CD14-positive monocyte (primary cell): ENCODE results near the gene AASDHPPT. TPM values are rescaled to one million over a fixed set of nuclear protein-coding genes. Genes with fewer than 3 reads are reported as not detected.

Experiments
- DNase-seq, 3 donors: peaks; one replicate each; pipeline ENCODE4 v3.0.0-alpha.2; 2011 to 2022
- H2AFZ ChIP-seq: 2 replicates; pipeline ENCODE4 v1.6.0; 2012; ENCODE audit warnings: mild to moderate bottlenecking, low read depth, low read length, inconsistent platforms; ENCODE audit not compliant: insufficient read depth, poor library complexity, severe bottlenecking
- H3K27ac ChIP-seq, 2 donors: 1 replicate in 1 of 2; 2 replicates in 1 of 2; pipeline ENCODE4 v1.5.1; 2012 to 2013; ENCODE audit warnings: low read length in 2 of 2, control low read depth in 1 of 2, inconsistent platforms in 1 of 2, low read depth in 1 of 2, mild to moderate bottlenecking in 1 of 2
- H3K27me3 ChIP-seq, 2 donors: one replicate each; pipeline versions ENCODE4 v1.6.0 to v1.6.1; 2011 to 2013; ENCODE audit warnings: low read length in 2 of 2; ENCODE audit not compliant: control insufficient read depth in 2 of 2, insufficient read depth in 2 of 2
- H3K36me3 ChIP-seq, 2 donors: replicated peaks in 1 of 2; 1 replicate in 1 of 2; 2 replicates in 1 of 2; pipeline versions ENCODE4 v1.5.1 to v1.6.1; 2012 to 2013; ENCODE audit warnings: low read length in 2 of 2, control low read depth in 1 of 2, inconsistent platforms in 1 of 2, mild to moderate bottlenecking in 1 of 2; ENCODE audit not compliant: insufficient read depth in 2 of 2, control insufficient read depth in 1 of 2
- H3K4me1 ChIP-seq, 2 donors: 1 replicate in 1 of 2; 2 replicates in 1 of 2; pipeline versions ENCODE4 v1.5.1 to v1.6.1; 2012 to 2013; ENCODE audit warnings: low read length in 2 of 2, control low read depth in 1 of 2, inconsistent platforms in 1 of 2, mild to moderate bottlenecking in 1 of 2, moderate library complexity in 1 of 2; ENCODE audit not compliant: insufficient read depth in 2 of 2, control insufficient read depth in 1 of 2
- H3K4me2 ChIP-seq: replicated peaks from 2 replicates; pipeline ENCODE3; 2012; ENCODE audit warnings: low read length, moderate library complexity, mild to moderate bottlenecking; ENCODE audit not compliant: poor library complexity, severe bottlenecking; ENCODE audit errors: extremely low read depth
- H3K4me3 ChIP-seq, 3 experiments: fragments of 200-600 bp in 1 of 3; sonication (generic) in 1 of 3; replicated peaks in 1 of 3; 1 replicate in 2 of 3; 2 replicates in 1 of 3; pipeline ENCODE4 v1.5.1; 2011 to 2013; ENCODE audit warnings: low read length in 3 of 3, mild to moderate bottlenecking in 3 of 3, control low read depth in 2 of 3, low read depth in 2 of 3, inconsistent platforms in 1 of 3, moderate library complexity in 1 of 3
- H3K79me2 ChIP-seq: 2 replicates; pipeline ENCODE4 v1.6.0; 2012; ENCODE audit warnings: mild to moderate bottlenecking, control low read depth, inconsistent platforms, low read length, moderate library complexity; ENCODE audit not compliant: insufficient read depth
- H3K9ac ChIP-seq: 2 replicates; pipeline ENCODE4 v1.6.0; 2017; ENCODE audit warnings: low read length, mild to moderate bottlenecking; ENCODE audit not compliant: insufficient read depth, poor library complexity, severe bottlenecking
- H3K9me3 ChIP-seq, 2 donors: replicated peaks in 1 of 2; 1 replicate in 1 of 2; 2 replicates in 1 of 2; pipeline versions ENCODE4 v1.5.1 to v1.6.1; 2012 to 2013; ENCODE audit warnings: low read length in 2 of 2, control low read depth in 1 of 2; ENCODE audit not compliant: control insufficient read depth in 1 of 2, insufficient read depth in 1 of 2
- H4K20me1 ChIP-seq: 2 replicates; pipeline ENCODE4 v1.6.0; 2012; ENCODE audit warnings: mild to moderate bottlenecking, low read length, control low read depth, moderate library complexity; ENCODE audit not compliant: insufficient read depth
- H3K27ac Mint-ChIP-seq, 7 donors: one replicate each; pipeline ENCODE4 v1.8.0; 2020; ENCODE audit warnings: mild to moderate bottlenecking in 7 of 7, mixed read lengths in 7 of 7, moderate library complexity in 6 of 7, inconsistent platforms in 2 of 7
- H3K27me3 Mint-ChIP-seq, 3 donors: one replicate each; pipeline ENCODE4 v1.8.0; 2021 to 2022; ENCODE audit warnings: low read depth in 3 of 3, mild to moderate bottlenecking in 3 of 3, mixed read lengths in 3 of 3, moderate library complexity in 3 of 3, inconsistent platforms in 1 of 3
- H3K36me3 Mint-ChIP-seq, 2 donors: one replicate each; pipeline ENCODE4 v1.8.0; 2020; ENCODE audit warnings: mixed read lengths in 2 of 2, inconsistent platforms in 1 of 2, mild to moderate bottlenecking in 1 of 2
- H3K4me1 Mint-ChIP-seq: one replicate; pipeline ENCODE4 v1.8.0; 2020; ENCODE audit warnings: mild to moderate bottlenecking, mixed read lengths
- H3K4me3 Mint-ChIP-seq, 2 donors: one replicate each; pipeline ENCODE4 v1.8.0; 2020; ENCODE audit warnings: mild to moderate bottlenecking in 2 of 2, mixed read lengths in 2 of 2, moderate library complexity in 1 of 2
- H3K9me3 Mint-ChIP-seq, 7 donors: one replicate each; pipeline ENCODE4 v1.8.0; 2020 to 2022; ENCODE audit warnings: mixed read lengths in 7 of 7, mild to moderate bottlenecking in 6 of 7, moderate library complexity in 6 of 7, inconsistent platforms in 2 of 7
- WGBS: methylation state at CpG from one replicate; pipeline ENCODE4 v1.1.5; 2013; ENCODE audit warnings: missing lambda C conversion rate; ENCODE audit not compliant: insufficient coverage; 5-methylcytosine and 5-hydroxymethylcytosine counted together
- intact Hi-C, 2 donors: fragments of 100-400 bp; cut with micrococcal nuclease; formaldehyde crosslinking; loops; one replicate each; pipeline versions ENCODE4 v1.15.0 to v1.15.1; 2023
- polyA plus RNA-seq, 3 donors: library from polyadenylated mRNA; depleted of rRNA in 1 of 3; unstranded in 2 of 3; stranded (reverse) in 1 of 3; fragments of 300-500 nt in 2 of 3; fragments of >200 nt in 1 of 3; fragmentation: Illumina TruSeq in 2 of 3; gene quantifications; 1 replicate in 2 of 3; 2 replicates in 1 of 3; pipeline ENCODE4 v1.2.3, GENCODE V29; 2012 to 2021
- TF ChIP-seq, protein P1 (sequence below): fragments of 200-600 bp; IDR thresholded peaks from one replicate; pipeline ENCODE4 v1.8.0; 2022; ENCODE audit warnings: antibody characterized with exemption, mild to moderate bottlenecking

Gene AASDHPPT
- polyA plus RNA-seq, 3 donors: 7.6 to 47.3 (median 27.3) TPM

DNA sequence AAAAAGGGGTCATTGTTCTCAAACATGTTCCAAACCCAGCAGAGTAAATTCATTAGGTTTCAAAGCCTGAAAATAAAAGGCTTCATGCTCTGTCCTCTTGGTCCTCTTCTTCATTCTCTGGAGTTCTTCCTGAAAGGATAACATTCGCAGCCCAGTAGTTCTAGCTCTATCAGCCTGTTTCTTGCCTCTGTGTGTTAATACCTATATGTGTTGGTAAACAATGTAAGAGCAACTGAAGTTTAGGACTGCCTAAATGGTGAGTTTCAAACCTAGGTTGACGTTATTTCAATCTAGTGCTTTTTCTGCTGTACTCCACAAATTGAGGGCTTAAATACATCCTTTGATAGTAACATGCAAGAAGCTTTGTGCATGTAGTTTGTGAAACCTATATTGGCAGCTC, 9.4 kb downstream of the AASDHPPT start:
- Histone ChIP-seq H3K36me3 (peaks cover 22 to 61% of the 10 kb centered on the region in 2 donors), H2AFZ (no peak overlapping the region)
- no peak overlapping the region for H3K4me3 Mint-ChIP-seq

DNA sequence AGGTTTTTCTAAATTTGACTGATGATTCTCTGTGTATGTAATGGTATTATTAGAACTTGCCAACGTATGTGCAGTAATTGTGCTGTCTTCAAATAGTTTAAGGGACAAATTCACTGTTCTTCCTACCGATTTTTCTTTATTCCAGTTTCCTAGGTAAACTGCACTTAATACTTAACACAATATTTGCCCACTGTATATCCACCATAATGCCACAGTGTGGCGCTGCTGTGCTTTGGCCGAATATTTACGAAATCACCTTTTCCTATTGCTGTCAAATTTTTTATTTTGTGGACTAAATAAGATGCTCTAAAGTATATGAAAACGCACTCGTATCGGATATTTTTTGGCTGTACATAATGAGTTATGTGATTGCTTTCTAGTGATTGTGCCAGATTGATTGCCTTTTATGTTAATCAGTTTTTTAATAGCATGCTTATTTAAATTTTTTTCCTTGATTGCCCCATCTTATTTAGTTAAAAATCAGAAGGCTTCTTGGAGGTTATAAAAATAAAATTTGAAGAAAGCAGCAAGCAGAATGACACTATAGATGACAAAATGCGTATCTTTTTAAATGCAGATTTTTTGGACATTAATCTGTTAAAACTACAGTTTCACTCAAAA, 10.5 kb downstream of the AASDHPPT start:
- intact Hi-C loops: no loop called here
- H4K20me1 ChIP-seq: peaks cover 46% of the 10 kb centered on the region
- peaks cover 34 to 45% of the 10 kb centered on the region in 2 donors for H3K36me3 Mint-ChIP-seq
- DNase-seq: peak; percentile 27 to 47 (median 38)
- peaks cover 51% of the 10 kb centered on the region for H3K79me2 ChIP-seq
- H3K4me3 ChIP-seq: no peak overlapping the region
- no peaks in the 10 kb centered on the region for H3K27me3 Mint-ChIP-seq
- H3K36me3 ChIP-seq: peaks cover 19 to 62% of the 10 kb centered on the region in 2 donors
- 44% methylated on average over 3 of the region's 9 CpGs for WGBS
- no peaks in the 10 kb centered on the region for H3K9me3 ChIP-seq
- H3K4me2 ChIP-seq: no peak overlapping the region
- no peak overlapping the region for H2AFZ ChIP-seq
- H3K4me1 Mint-ChIP-seq: peaks cover 17% of the 10 kb centered on the region
- no peak overlapping the region for H3K4me3 Mint-ChIP-seq
- no peak overlapping the region for H3K27ac ChIP-seq
- TF ChIP-seq, protein P1, sequence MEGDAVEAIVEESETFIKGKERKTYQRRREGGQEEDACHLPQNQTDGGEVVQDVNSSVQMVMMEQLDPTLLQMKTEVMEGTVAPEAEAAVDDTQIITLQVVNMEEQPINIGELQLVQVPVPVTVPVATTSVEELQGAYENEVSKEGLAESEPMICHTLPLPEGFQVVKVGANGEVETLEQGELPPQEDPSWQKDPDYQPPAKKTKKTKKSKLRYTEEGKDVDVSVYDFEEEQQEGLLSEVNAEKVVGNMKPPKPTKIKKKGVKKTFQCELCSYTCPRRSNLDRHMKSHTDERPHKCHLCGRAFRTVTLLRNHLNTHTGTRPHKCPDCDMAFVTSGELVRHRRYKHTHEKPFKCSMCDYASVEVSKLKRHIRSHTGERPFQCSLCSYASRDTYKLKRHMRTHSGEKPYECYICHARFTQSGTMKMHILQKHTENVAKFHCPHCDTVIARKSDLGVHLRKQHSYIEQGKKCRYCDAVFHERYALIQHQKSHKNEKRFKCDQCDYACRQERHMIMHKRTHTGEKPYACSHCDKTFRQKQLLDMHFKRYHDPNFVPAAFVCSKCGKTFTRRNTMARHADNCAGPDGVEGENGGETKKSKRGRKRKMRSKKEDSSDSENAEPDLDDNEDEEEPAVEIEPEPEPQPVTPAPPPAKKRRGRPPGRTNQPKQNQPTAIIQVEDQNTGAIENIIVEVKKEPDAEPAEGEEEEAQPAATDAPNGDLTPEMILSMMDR: peak; percentile 91
- H3K4me1 ChIP-seq: no peaks in the 10 kb centered on the region
- H3K9me3 Mint-ChIP-seq: no peaks in the 10 kb centered on the region
- no peak overlapping the region for H3K9ac ChIP-seq
- no peak overlapping the region for H3K27ac Mint-ChIP-seq
- no peaks in the 10 kb centered on the region for H3K27me3 ChIP-seq

More for the DNA sequence above, 9.4 kb downstream of the AASDHPPT start:
- Mint-ChIP-seq H3K27me3 (no peaks in the 10 kb centered on the region), H3K36me3 (peaks cover 29 to 36% of the 10 kb centered on the region in 2 donors), H3K4me1 (peaks cover 23% of the 10 kb centered on the region), H3K9me3 (no peaks in the 10 kb centered on the region), H3K27ac (peak overlapping the region in 3 of 7 donors; percentile 15 to 31 (median 31))
- Histone ChIP-seq H3K27ac (peak overlapping the region in 1 of 2 donors; percentile 47), H3K4me2 (no peak overlapping the region), H3K4me1 (no peaks in the 10 kb centered on the region), H3K9ac (no peak overlapping the region), H3K9me3 (no peaks in the 10 kb centered on the region), H3K4me3 (no peak overlapping the region), H3K27me3 (no peaks in the 10 kb centered on the region), H3K79me2 (peaks cover 60% of the 10 kb centered on the region), H4K20me1 (peaks cover 49% of the 10 kb centered on the region)
- DNase-seq: no peak
- TF ChIP-seq, protein P1: no peak
- 86% methylated on average over 1 of the region's 2 CpGs for WGBS
- intact Hi-C loops: no loop called here
